Neural cell (in vitro differentiated cells): Measurements from ENCODE around the gene NRF1. TPM values are rescaled to one million over a fixed set of nuclear protein-coding genes. Genes with fewer than 3 reads are reported as not detected.

Experiments used
- H2AFZ ChIP-seq: fragments of 200-600, 300-800 bp; sonication (generic), shearing (Covaris generic); 2 replicates; pipeline ENCODE4 v1.6.0; 2014; ENCODE audit warnings: low read depth, mild to moderate bottlenecking, antibody characterized with exemption, low read length, moderate library complexity
- H3F3A ChIP-seq: fragments of 200-600 bp; shearing (Covaris generic); 2 replicates; pipeline ENCODE4 v1.6.1; 2016; ENCODE audit warnings: mild to moderate bottlenecking, moderate library complexity, mixed read lengths, antibody characterized with exemption, low read length; ENCODE audit not compliant: insufficient read depth, poor library complexity, severe bottlenecking
- H3K27ac ChIP-seq: fragments of 200-600, 300-800 bp; sonication (generic), shearing (Covaris generic); 2 replicates; pipeline ENCODE4 v1.5.1; 2014; ENCODE audit warnings: mild to moderate bottlenecking, low read length, moderate library complexity
- H3K27me3 ChIP-seq: fragments of 300-800, 200-600 bp; sonication (generic), shearing (Covaris generic); 2 replicates; pipeline ENCODE4 v1.6.0; 2014; ENCODE audit warnings: mild to moderate bottlenecking, low read depth, low read length, moderate library complexity; ENCODE audit not compliant: insufficient read depth
- H3K36me3 ChIP-seq: fragments of 300-800, 200-600 bp; sonication (generic), shearing (Covaris generic); 2 replicates; pipeline ENCODE4 v1.5.1; 2014; ENCODE audit warnings: mild to moderate bottlenecking, antibody characterized with exemption, low read length, moderate library complexity; ENCODE audit not compliant: insufficient read depth
- H3K4me2 ChIP-seq: fragments of 300-800, 200-600 bp; sonication (generic), shearing (Covaris generic); 2 replicates; pipeline ENCODE4 v1.6.0; 2014; ENCODE audit warnings: mild to moderate bottlenecking, low read length
- H3K4me3 ChIP-seq: fragments of 300-800, 200-600 bp; sonication (generic), shearing (Covaris generic); 2 replicates; pipeline ENCODE4 v1.5.1; 2014; ENCODE audit warnings: mild to moderate bottlenecking, low read length, moderate library complexity
- H3K79me2 ChIP-seq: fragments of 200-600 bp; shearing (Covaris generic); replicated peaks from 2 replicates; pipeline ENCODE4 v1.6.0; 2014; ENCODE audit warnings: mild to moderate bottlenecking, low read length, moderate library complexity; ENCODE audit not compliant: insufficient read depth
- H3K9ac ChIP-seq: fragments of 300-800, 200-600 bp; sonication (generic), shearing (Covaris generic); 2 replicates; pipeline ENCODE4 v1.6.1; 2016; ENCODE audit warnings: mild to moderate bottlenecking, low read length, mixed read lengths
- H3K9me2 ChIP-seq: fragments of 200-600 bp; shearing (Covaris generic); 2 replicates; pipeline ENCODE4 v1.6.1; 2016; ENCODE audit warnings: mild to moderate bottlenecking, low read length, mixed read lengths; ENCODE audit not compliant: insufficient read depth
- H3K9me3 ChIP-seq: fragments of 200-600, 300-800 bp; sonication (generic), shearing (Covaris generic); 2 replicates; pipeline ENCODE4 v1.6.1; 2016; ENCODE audit warnings: mild to moderate bottlenecking, mixed run types, low read length, moderate library complexity, mixed read lengths
- H4K20me1 ChIP-seq: fragments of 200-600 bp; shearing (Covaris generic); 2 replicates; pipeline ENCODE4 v1.6.1; 2016; ENCODE audit warnings: mild to moderate bottlenecking, mixed run types; ENCODE audit not compliant: insufficient read depth
- CTCF ChIP-seq: fragments of 450-650 bp; IDR thresholded peaks from 2 replicates; pipeline ENCODE4 v1.5.1; 2014; ENCODE audit warnings: antibody characterized with exemption, mild to moderate bottlenecking, moderate library complexity; ENCODE audit not compliant: poor library complexity, severe bottlenecking
- EP300 ChIP-seq: fragments of 450-650 bp; conservative IDR thresholded peaks from 2 replicates; pipeline ENCODE4 v1.6.1; 2014; ENCODE audit warnings: antibody characterized with exemption, mild to moderate bottlenecking, moderate library complexity; ENCODE audit not compliant: poor library complexity, severe bottlenecking
- EZH2 ChIP-seq: fragments of 200-600, 300-800 bp; shearing (Covaris generic), sonication (generic); IDR thresholded peaks from 2 replicates; pipeline ENCODE4 v1.6.1; 2014; ENCODE audit warnings: antibody characterized with exemption, low read length, borderline replicate concordance, mild to moderate bottlenecking; ENCODE audit not compliant: insufficient read depth, poor library complexity, severe bottlenecking
- MXI1 ChIP-seq: fragments of 450-650 bp; conservative IDR thresholded peaks from 2 replicates; pipeline ENCODE4 v1.6.1; 2014; ENCODE audit warnings: antibody characterized with exemption, mild to moderate bottlenecking; ENCODE audit not compliant: poor library complexity, severe bottlenecking
- POLR2AphosphoS5 ChIP-seq: IDR thresholded peaks from 2 replicates; pipeline ENCODE4 v1.6.1; 2012
- RAD21 ChIP-seq: fragments of 450-650 bp; conservative IDR thresholded peaks from 2 replicates; pipeline ENCODE4 v1.6.1; 2014; ENCODE audit warnings: antibody characterized with exemption, mild to moderate bottlenecking, moderate library complexity
- REST ChIP-seq: IDR thresholded peaks from 2 replicates; pipeline ENCODE4 v1.6.1; 2012; ENCODE audit warnings: borderline replicate concordance
- SMC3 ChIP-seq: fragments of 450-650 bp; conservative IDR thresholded peaks from 2 replicates; pipeline ENCODE4 v1.6.1; 2014; ENCODE audit warnings: antibody characterized with exemption, mild to moderate bottlenecking, moderate library complexity; ENCODE audit not compliant: poor library complexity
- TAF1 ChIP-seq: IDR thresholded peaks from 2 replicates; pipeline ENCODE4 v1.6.1; 2012; ENCODE audit warnings: low read depth
- polyA plus RNA-seq: library from polyadenylated mRNA; depleted of rRNA; stranded (reverse); fragments of >200 nt; gene quantifications from 2 replicates; pipeline ENCODE4 v1.2.3, GENCODE V29; 2014

The NRF1 gene
- polyA plus RNA-seq, 1 donor from 2014 or later, result 13.2 TPM

- no peaks in the 10 kb centered on the region for H3K79me2 ChIP-seq
- no peak for TF ChIP-seq EP300
- TF ChIP-seq CTCF, result no peak
- TF ChIP-seq RAD21, result no peak
- no peak for TF ChIP-seq TAF1
- no peak for TF ChIP-seq MXI1
- TF ChIP-seq EZH2, result no peak
- no peak for TF ChIP-seq REST
- TF ChIP-seq POLR2AphosphoS5, result no peak
- TF ChIP-seq SMC3, result no peak
- no peak overlapping the region for H3K4me2 ChIP-seq
- no peaks in the 10 kb centered on the region for H3K36me3 ChIP-seq
- H3F3A ChIP-seq, result no peaks in the 10 kb centered on the region
- H3K27ac ChIP-seq, result no peak overlapping the region
- no peaks in the 10 kb centered on the region for H4K20me1 ChIP-seq
- H3K9me3 ChIP-seq, result no peaks in the 10 kb centered on the region
- no peak overlapping the region for H3K9ac ChIP-seq
- no peak overlapping the region for H2AFZ ChIP-seq
- no peak overlapping the region for H3K4me3 ChIP-seq
- H3K27me3 ChIP-seq, result no peaks in the 10 kb centered on the region
- no peaks in the 10 kb centered on the region for H3K9me2 ChIP-seq
Observed at GRCh38 chr7:129729511-129729910, 118.0 kb downstream of the NRF1 start.

GRCh38 chr7:129730159-129730558 is 118.6 kb downstream of the NRF1 start:
- Histone ChIP-seq H4K20me1 (no peaks in the 10 kb centered on the region), H3F3A (no peaks in the 10 kb centered on the region), H3K9me3 (no peaks in the 10 kb centered on the region), H3K36me3 (no peaks in the 10 kb centered on the region), H3K4me3 (no peak overlapping the region), H2AFZ (no peak overlapping the region), H3K4me2 (no peak overlapping the region), H3K9me2 (no peaks in the 10 kb centered on the region), H3K27me3 (no peaks in the 10 kb centered on the region), H3K79me2 (no peaks in the 10 kb centered on the region), H3K27ac (no peak overlapping the region), H3K9ac (no peak overlapping the region)
- TF ChIP-seq MXI1 (no peak), EP300 (no peak), TAF1 (no peak), EZH2 (no peak)

GRCh38 chr7:129734400-129734799 is 122.9 kb downstream of the NRF1 start:
- Histone ChIP-seq H3K27me3 (no peaks in the 10 kb centered on the region), H3K4me3 (no peak overlapping the region), H3F3A (no peaks in the 10 kb centered on the region), H3K27ac (no peak overlapping the region), H4K20me1 (no peaks in the 10 kb centered on the region), H3K9ac (no peak overlapping the region), H3K4me2 (no peak overlapping the region), H3K9me3 (no peaks in the 10 kb centered on the region), H3K79me2 (no peaks in the 10 kb centered on the region), H3K9me2 (no peaks in the 10 kb centered on the region), H2AFZ (no peak overlapping the region), H3K36me3 (no peaks in the 10 kb centered on the region)
- TF ChIP-seq POLR2AphosphoS5, result no peak
- no peak for TF ChIP-seq SMC3
- TF ChIP-seq CTCF, result no peak
- TF ChIP-seq TAF1, result no peak
- TF ChIP-seq RAD21, result no peak
- TF ChIP-seq REST, result no peak
- no peak for TF ChIP-seq EZH2
- TF ChIP-seq EP300, result no peak
- TF ChIP-seq MXI1, result no peak
